Gastroesophageal sphincter (tissue), 3 donors: ENCODE results near the gene CELF2.

Experiments used
- CTCF ChIP-seq, 4 experiments: fragments of 200-600 bp in 2 of 4; fragments of 450-650 bp in 2 of 4; sonication (generic) in 1 of 4; IDR thresholded peaks; one replicate each; pipeline ENCODE4 v1.5.1; 2017 to 2019; ENCODE audit warnings: antibody characterized with exemption in 4 of 4, mild to moderate bottlenecking in 2 of 4, moderate library complexity in 2 of 4
- EP300 ChIP-seq: sonication (generic); formaldehyde crosslinking; IDR thresholded peaks from one replicate; pipeline ENCODE4 v1.6.1; 2017; ENCODE audit warnings: antibody characterized with exemption, mild to moderate bottlenecking

DNA sequence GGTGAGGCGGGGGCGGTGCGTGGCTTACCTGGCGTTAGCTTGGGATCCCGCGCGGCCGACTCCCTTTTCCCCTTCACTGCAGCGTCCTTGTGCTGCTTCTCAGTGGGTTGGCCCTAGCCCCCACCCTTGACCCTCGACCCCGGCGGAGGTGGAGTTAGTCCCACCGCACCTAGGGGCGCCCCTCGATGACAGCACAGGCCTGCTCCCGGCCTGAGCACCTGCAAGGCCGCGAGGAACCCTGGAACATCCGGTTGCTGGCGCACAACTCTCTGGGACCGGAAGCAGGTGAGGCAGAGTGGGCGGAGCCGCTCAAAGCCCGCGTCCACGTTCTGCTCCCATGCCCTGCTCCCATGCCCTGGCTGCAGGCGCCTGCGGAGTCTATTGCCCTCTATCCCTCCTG lies 326.9 kb downstream of the CELF2 start:
- TF ChIP-seq EP300 (no peak), CTCF (IDR thresholded peaks at IDR 0.05) (no peak)
